T-cell (primary cell): ENCODE data around the gene VSTM2B. TPM values are rescaled to one million over a fixed set of nuclear protein-coding genes. Genes with fewer than 3 reads are reported as not detected.

Experiments
- ATAC-seq, 4 experiments: fragments of 200-7000 bp in 3 of 4; fragments of 150-1000 bp in 1 of 4; cut with Tn5 transposase; replicated peaks in 1 of 4; 1 replicate in 3 of 4; 2 replicates in 1 of 4; pipeline ENCODE4 v1.10.0; 2021; ENCODE audit warnings: moderate library complexity in 3 of 4, mild to moderate bottlenecking in 2 of 4, moderate number of reproducible peaks in 1 of 4
- CTCF ChIA-PET, 2 donors: fragments of 300-600 bp; sonication (Branson Sonifier 250); formaldehyde crosslinking; loops; one replicate each; lab custom pipeline; 2022; ENCODE audit warnings: antibody characterized with exemption in 2 of 2; lab: Charles Lee
- POLR2A ChIA-PET, 2 donors: fragments of 300-600 bp; sonication (Branson Sonifier 250); formaldehyde crosslinking; loops; one replicate each; lab custom pipeline; 2022; ENCODE audit warnings: antibody characterized with exemption in 2 of 2; lab: Charles Lee
- DNase-seq, 35 experiments: peaks; one replicate each; pipeline versions ENCODE4 v3.0.0 to v3.0.0-alpha.2; 2013 to 2023
- H3K27ac ChIP-seq: one replicate; pipeline ENCODE4 v1.5.1; 2013; ENCODE audit warnings: low read length
- H3K27me3 ChIP-seq, 2 experiments: replicated peaks in 1 of 2; 1 replicate in 1 of 2; 2 replicates in 1 of 2; pipeline versions ENCODE4 v1.6.1 to v1.7.0; 2013; ENCODE audit warnings: low read length in 1 of 2, mixed read lengths in 1 of 2; ENCODE audit not compliant: control insufficient read depth in 2 of 2, insufficient read depth in 2 of 2; ENCODE audit errors: extremely low read depth in 1 of 2
- H3K36me3 ChIP-seq, 2 donors: 1 replicate in 1 of 2; 2 replicates in 1 of 2; pipeline versions ENCODE4 v1.6.1 to v1.7.0; 2013; ENCODE audit warnings: low read length in 1 of 2; ENCODE audit not compliant: control insufficient read depth in 2 of 2, insufficient read depth in 1 of 2; ENCODE audit errors: extremely low read depth in 1 of 2
- H3K4me1 ChIP-seq, 2 experiments: 1 replicate in 1 of 2; 2 replicates in 1 of 2; pipeline versions ENCODE4 v1.6.1 to v1.7.0; 2013; ENCODE audit warnings: low read length in 2 of 2, mixed read lengths in 1 of 2; ENCODE audit not compliant: insufficient read depth in 2 of 2, control insufficient read depth in 1 of 2; ENCODE audit errors: extremely low read depth in 1 of 2
- H3K4me3 ChIP-seq, 2 donors: 1 replicate in 1 of 2; 2 replicates in 1 of 2; pipeline versions ENCODE4 v1.5.1 to v1.7.0; 2013; ENCODE audit warnings: mild to moderate bottlenecking in 2 of 2, low read length in 1 of 2, moderate library complexity in 1 of 2; ENCODE audit not compliant: control insufficient read depth in 1 of 2; ENCODE audit errors: extremely low read depth in 1 of 2
- H3K9me3 ChIP-seq: 2 replicates; pipeline ENCODE4 v1.7.0; 2013
- H3K27ac Mint-ChIP-seq, 2 donors: one replicate each; pipeline ENCODE4 v1.8.0; 2020 to 2021; ENCODE audit warnings: mild to moderate bottlenecking in 2 of 2, mixed read lengths in 2 of 2
- H3K27me3 Mint-ChIP-seq, 2 donors: one replicate each; pipeline ENCODE4 v1.8.0; 2021 to 2022; ENCODE audit warnings: mixed read lengths in 2 of 2
- H3K36me3 Mint-ChIP-seq: one replicate; pipeline ENCODE4 v1.8.0; 2021; ENCODE audit warnings: mixed read lengths
- H3K4me1 Mint-ChIP-seq, 3 donors: one replicate each; pipeline ENCODE4 v1.8.0; 2020 to 2022; ENCODE audit warnings: mixed read lengths in 3 of 3, mild to moderate bottlenecking in 1 of 3
- H3K4me3 Mint-ChIP-seq, 3 donors: one replicate each; pipeline ENCODE4 v1.8.0; 2020 to 2022; ENCODE audit warnings: mild to moderate bottlenecking in 3 of 3, mixed read lengths in 3 of 3, moderate library complexity in 3 of 3
- H3K9me3 Mint-ChIP-seq, 3 donors: one replicate each; pipeline ENCODE4 v1.8.0; 2020 to 2022; ENCODE audit warnings: mixed read lengths in 3 of 3
- WGBS: methylation state at CpG from one replicate; pipeline ENCODE4 v1.1.5; 2013; ENCODE audit warnings: missing lambda C conversion rate; ENCODE audit not compliant: insufficient coverage; 5-methylcytosine and 5-hydroxymethylcytosine counted together
- total RNA-seq, 35 experiments: library from RNA in 6 of 35; stranded (reverse) in 6 of 35; fragments of 120-200 nt in 1 of 35; gene quantifications; one replicate each; pipeline versions ENCODE4 v1.2.1 to v1.2.4 and lab custom pipeline; 2013 to 2026

Gene VSTM2B
- total RNA-seq, 5 donors from 2014 or later (not counting 1 experiment from before 2014, with no cell fraction given) = not detected

GRCh38 chr19:29531458-29532025, 5.7 kb downstream of the VSTM2B start:
- Mint-ChIP-seq H3K4me3 (peak overlapping the region in 1 of 3 donors; percentile 38), H3K4me1 (peaks cover 18 to 28% (median 25%) of the 10 kb centered on the region in 3 donors), H3K27me3 (peaks cover 63 to 68% of the 10 kb centered on the region in 2 donors), H3K36me3 (no peaks in the 10 kb centered on the region), H3K9me3 (no peaks in the 10 kb centered on the region), H3K27ac (no peak overlapping the region)
- ATAC-seq = no peak
- ChIA-PET POLR2A (no interaction called here), CTCF (no interaction called here)
- Histone ChIP-seq H3K36me3 (no peaks in the 10 kb centered on the region), H3K9me3 (no peaks in the 10 kb centered on the region), H3K4me3 (no peak overlapping the region), H3K27ac (no peak overlapping the region), H3K27me3 (peaks cover 5 to 77% of the 10 kb centered on the region in 2 experiments), H3K4me1 (peaks cover 0 to 35% of the 10 kb centered on the region in 2 experiments)
- DNase-seq = peak in 1 of 35 experiments; percentile 2
- WGBS = 74% methylated on average over 7 of the region's 7 CpGs

GRCh38 chr19:29532097-29532496, 6.3 kb downstream of the VSTM2B start:
- no peaks in the 10 kb centered on the region for H3K36me3 ChIP-seq
- Mint-ChIP-seq H3K36me3 (no peaks in the 10 kb centered on the region), H3K27ac (no peak overlapping the region), H3K9me3 (no peaks in the 10 kb centered on the region), H3K4me1 (peaks cover 18 to 26% (median 23%) of the 10 kb centered on the region in 3 donors), H3K27me3 (peaks cover 63 to 66% of the 10 kb centered on the region in 2 donors), H3K4me3 (no peak overlapping the region)
- ATAC-seq (no peak), DNase-seq (no peak)
- peaks cover 0 to 29% of the 10 kb centered on the region in 2 experiments for H3K4me1 ChIP-seq
- no peak overlapping the region for H3K4me3 ChIP-seq
- WGBS = 76% methylated on average over 3 of the region's 8 CpGs
- ChIA-PET CTCF (no interaction called here), POLR2A (no interaction called here)
- no peak overlapping the region for H3K27ac ChIP-seq
- no peaks in the 10 kb centered on the region for H3K9me3 ChIP-seq
- H3K27me3 ChIP-seq = peaks cover 5 to 73% of the 10 kb centered on the region in 2 experiments

GRCh38 chr19:29532956-29533355, 7.2 kb downstream of the VSTM2B start:
- Mint-ChIP-seq H3K4me1 (peaks cover 13 to 18% (median 17%) of the 10 kb centered on the region in 3 donors), H3K36me3 (no peaks in the 10 kb centered on the region), H3K9me3 (no peaks in the 10 kb centered on the region), H3K27me3 (peaks cover 57 to 59% of the 10 kb centered on the region in 2 donors), H3K4me3 (no peak overlapping the region), H3K27ac (no peak overlapping the region)
- Histone ChIP-seq H3K4me3 (no peak overlapping the region), H3K4me1 (peaks cover 0 to 21% of the 10 kb centered on the region in 2 experiments), H3K27ac (no peak overlapping the region), H3K27me3 (peaks cover 5 to 68% of the 10 kb centered on the region in 2 experiments), H3K9me3 (no peaks in the 10 kb centered on the region), H3K36me3 (no peaks in the 10 kb centered on the region)
- DNase-seq (peak in 1 of 35 experiments; percentile 20), ATAC-seq (no peak)
- ChIA-PET POLR2A (no interaction called here), CTCF (no interaction called here)
- 54% methylated on average over 2 of the region's 3 CpGs for WGBS

DNA sequence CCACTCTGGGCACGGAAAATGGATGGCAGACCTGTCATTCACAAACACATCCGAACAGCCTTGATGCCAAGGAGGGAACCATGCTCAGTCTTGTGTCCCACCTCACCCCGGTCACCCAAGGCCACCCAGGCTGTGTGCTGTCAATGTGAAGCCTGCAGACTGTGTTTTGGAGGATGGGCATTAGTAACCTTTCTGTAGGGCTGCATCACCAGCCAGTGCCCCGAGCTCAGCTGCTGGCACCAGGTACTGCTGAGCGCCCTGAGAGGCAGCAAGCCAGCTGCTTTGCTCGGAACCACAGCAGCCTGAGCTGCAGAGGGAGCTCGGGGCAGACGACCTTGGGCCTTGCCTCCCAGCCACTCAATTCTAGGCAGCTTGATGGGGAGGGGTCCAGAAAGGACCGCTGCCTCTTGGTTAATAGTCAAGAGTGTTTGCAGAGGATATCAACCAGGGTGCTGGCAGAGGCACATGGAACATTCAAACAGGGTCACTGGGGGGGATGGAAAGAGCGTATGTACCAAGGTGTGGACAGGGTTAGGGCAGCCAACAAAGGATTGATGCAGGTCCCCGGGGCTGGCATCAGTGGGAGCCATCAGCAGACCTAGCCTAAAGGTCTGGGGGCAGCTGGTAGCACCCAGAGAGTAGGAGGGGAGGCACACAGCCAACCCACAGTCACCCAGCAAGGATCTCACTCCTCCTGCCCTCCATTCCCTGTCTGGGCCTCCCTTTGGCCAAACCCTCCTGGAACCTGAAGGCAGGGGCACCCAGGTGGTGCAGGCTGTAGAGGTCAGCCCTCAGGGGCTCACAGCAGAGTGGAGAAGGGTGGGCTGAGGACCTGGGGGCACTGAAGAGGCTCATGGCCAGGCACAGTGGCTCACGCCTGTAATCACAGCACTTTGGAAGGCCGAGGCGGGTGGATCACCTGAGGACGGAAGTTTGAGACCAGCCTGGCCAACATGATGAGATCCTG, 8.1 kb downstream of the VSTM2B start:
- H3K4me1 Mint-ChIP-seq = peaks cover 7 to 13% (median 11%) of the 10 kb centered on the region in 3 donors
- WGBS = 69% methylated on average over 5 of the region's 15 CpGs
- H3K4me1 ChIP-seq = peaks cover 0 to 12% of the 10 kb centered on the region in 2 experiments
- no peak overlapping the region for H3K27ac Mint-ChIP-seq
- H3K27ac ChIP-seq = no peak overlapping the region
- no peak for ATAC-seq
- DNase-seq = peak in 2 of 35 experiments; percentile 3 to 22
- no peaks in the 10 kb centered on the region for H3K9me3 ChIP-seq
- H3K4me3 Mint-ChIP-seq = no peak overlapping the region
- no peaks in the 10 kb centered on the region for H3K36me3 ChIP-seq
- peaks cover 0 to 4% (median 0%) of the 10 kb centered on the region in 3 donors for H3K9me3 Mint-ChIP-seq
- POLR2A ChIA-PET = no interaction called here
- CTCF ChIA-PET = no interaction called here
- H3K4me3 ChIP-seq = no peak overlapping the region
- no peaks in the 10 kb centered on the region for H3K36me3 Mint-ChIP-seq
- H3K27me3 Mint-ChIP-seq = peaks cover 54 to 58% of the 10 kb centered on the region in 2 donors
- H3K27me3 ChIP-seq = peaks cover 5 to 64% of the 10 kb centered on the region in 2 experiments

- Mint-ChIP-seq H3K36me3 (no peaks in the 10 kb centered on the region), H3K9me3 (peaks cover 0 to 4% (median 0%) of the 10 kb centered on the region in 3 donors), H3K4me1 (peaks cover 0 to 4% (median 3%) of the 10 kb centered on the region in 3 donors), H3K27ac (no peak overlapping the region), H3K27me3 (peaks cover 50 to 61% of the 10 kb centered on the region in 2 donors), H3K4me3 (no peak overlapping the region)
- Histone ChIP-seq H3K27me3 (peaks cover 5 to 66% of the 10 kb centered on the region in 2 experiments), H3K4me1 (peaks cover 0 to 3% of the 10 kb centered on the region in 2 experiments), H3K27ac (no peak overlapping the region), H3K9me3 (no peaks in the 10 kb centered on the region), H3K4me3 (no peak overlapping the region), H3K36me3 (no peaks in the 10 kb centered on the region)
- POLR2A ChIA-PET = no interaction called here
- ATAC-seq (no peak), DNase-seq (peak in 2 of 35 experiments; percentile 4 to 5)
- CTCF ChIA-PET = no interaction called here
- WGBS = 70% methylated on average over 14 of the region's 19 CpGs
Observed at GRCh38 chr19:29535214-29535831, 9.5 kb downstream of the VSTM2B start.

- Histone ChIP-seq H3K9me3 (no peaks in the 10 kb centered on the region), H3K27me3 (peaks cover 2 to 61% of the 10 kb centered on the region in 2 experiments), H3K4me1 (no peaks in the 10 kb centered on the region), H3K27ac (no peak overlapping the region), H3K4me3 (no peak overlapping the region), H3K36me3 (no peaks in the 10 kb centered on the region)
- ChIA-PET CTCF (no interaction called here), POLR2A (no interaction called here)
- Mint-ChIP-seq H3K27ac (no peak overlapping the region), H3K36me3 (no peaks in the 10 kb centered on the region), H3K4me3 (no peak overlapping the region), H3K4me1 (no peaks in the 10 kb centered on the region), H3K27me3 (peaks cover 45 to 55% of the 10 kb centered on the region in 2 donors), H3K9me3 (peaks cover 0 to 4% (median 0%) of the 10 kb centered on the region in 3 donors)
- ATAC-seq (no peak), DNase-seq (peak in 2 of 35 experiments; percentile 4 to 7)
- WGBS = 71% methylated on average over 4 of the region's 4 CpGs
Observed at GRCh38 chr19:29535984-29536508, 10.3 kb downstream of the VSTM2B start.
